Astrocyte (in vitro differentiated cells and primary cell): Measurements from ENCODE around the gene ACOX2. TPM values are rescaled to one million over a fixed set of nuclear protein-coding genes. Genes with fewer than 3 reads are reported as not detected.

Source experiments
- DNase-seq: peaks from one replicate; pipeline ENCODE4 v3.0.0-alpha.2; 2010; ENCODE audit warnings: low read depth
- FAIRE-seq: peaks from 2 replicates; lab custom pipeline; 2011; peaks lifted over from hg19 to GRCh38; lab: Jason Lieb, UNC
- H2AFZ ChIP-seq: 2 replicates; pipeline ENCODE4 v1.6.0; 2012; ENCODE audit warnings: low read depth, low read length, inconsistent platforms
- H3K27ac ChIP-seq: 2 replicates; pipeline ENCODE4 v1.5.1; 2011; ENCODE audit warnings: low read depth, low read length, inconsistent platforms
- H3K27me3 ChIP-seq: 2 replicates; pipeline ENCODE4 v1.6.0; 2011; ENCODE audit warnings: low read length, inconsistent platforms; ENCODE audit not compliant: insufficient read depth
- H3K36me3 ChIP-seq: 2 replicates; pipeline ENCODE4 v1.5.1; 2011; ENCODE audit warnings: low read length, inconsistent platforms; ENCODE audit not compliant: insufficient read depth
- H3K4me1 ChIP-seq: 2 replicates; pipeline ENCODE4 v1.5.1; 2011; ENCODE audit warnings: low read length, inconsistent platforms; ENCODE audit not compliant: insufficient read depth
- H3K4me2 ChIP-seq: 2 replicates; pipeline ENCODE4 v1.6.0; 2012; ENCODE audit warnings: low read length, inconsistent platforms
- H3K4me3 ChIP-seq: 2 replicates; pipeline ENCODE4 v1.5.1; 2011; ENCODE audit warnings: low read depth, mild to moderate bottlenecking, low read length, inconsistent platforms; ENCODE audit not compliant: insufficient read depth
- H3K79me2 ChIP-seq: 2 replicates; pipeline ENCODE4 v1.6.0; 2012; ENCODE audit warnings: mild to moderate bottlenecking, low read length, inconsistent platforms; ENCODE audit not compliant: insufficient read depth
- H3K9ac ChIP-seq: 2 replicates; pipeline ENCODE4 v1.6.0; 2012; ENCODE audit warnings: mild to moderate bottlenecking, low read length, inconsistent platforms
- H3K9me3 ChIP-seq: 2 replicates; pipeline ENCODE4 v1.5.1; 2012; ENCODE audit warnings: low read depth, mild to moderate bottlenecking, low read length, inconsistent platforms; ENCODE audit not compliant: insufficient read depth
- H4K20me1 ChIP-seq: 2 replicates; pipeline ENCODE4 v1.6.0; 2012; ENCODE audit warnings: low read length, inconsistent platforms; ENCODE audit not compliant: insufficient read depth
- H3K27ac Mint-ChIP-seq: one replicate; pipeline ENCODE4 v1.8.0; 2021; ENCODE audit warnings: mild to moderate bottlenecking, mixed read lengths; ENCODE audit not compliant: unreplicated experiment
- H3K27me3 Mint-ChIP-seq: one replicate; pipeline ENCODE4 v1.8.0; 2021; ENCODE audit warnings: low read depth, mixed read lengths; ENCODE audit not compliant: unreplicated experiment
- H3K36me3 Mint-ChIP-seq: one replicate; pipeline ENCODE4 v1.8.0; 2021; ENCODE audit warnings: low read depth, mixed read lengths; ENCODE audit not compliant: unreplicated experiment
- H3K4me1 Mint-ChIP-seq: one replicate; pipeline ENCODE4 v1.8.0; 2021; ENCODE audit warnings: low read depth, mixed read lengths; ENCODE audit not compliant: unreplicated experiment
- H3K4me3 Mint-ChIP-seq: one replicate; pipeline ENCODE4 v1.8.0; 2021; ENCODE audit warnings: mild to moderate bottlenecking, moderate library complexity, mixed read lengths; ENCODE audit not compliant: unreplicated experiment
- H3K9me3 Mint-ChIP-seq: one replicate; pipeline ENCODE4 v1.8.0; 2021; ENCODE audit warnings: mild to moderate bottlenecking, mixed read lengths; ENCODE audit not compliant: unreplicated experiment
- CTCF ChIP-seq: IDR thresholded peaks from 2 replicates; pipeline ENCODE4 v1.5.1; 2011; ENCODE audit warnings: low read depth, mild to moderate bottlenecking, inconsistent platforms, low read length, moderate library complexity; ENCODE audit not compliant: insufficient read depth
- EZH2 ChIP-seq: IDR thresholded peaks from 2 replicates; pipeline ENCODE4 v1.6.1; 2012; ENCODE audit warnings: mild to moderate bottlenecking, low read length, inconsistent platforms; ENCODE audit not compliant: insufficient read depth
- total RNA-seq: library from RNA; stranded (reverse); gene quantifications from 2 replicates; pipeline ENCODE4 v1.2.1, GENCODE V29; 2021

ACOX2 gene
- total RNA-seq, 1 donor from 2014 or later = 2.7 TPM

- Histone ChIP-seq H3K79me2 (no peaks in the 10 kb centered on the region), H3K4me3 (no peak overlapping the region), H3K36me3 (no peaks in the 10 kb centered on the region), H3K4me2 (peak overlapping the region; percentile 53), H3K27me3 (no peaks in the 10 kb centered on the region), H3K9me3 (no peaks in the 10 kb centered on the region), H3K9ac (no peak overlapping the region), H3K27ac (no peak overlapping the region), H4K20me1 (no peaks in the 10 kb centered on the region), H2AFZ (peak overlapping the region; percentile 3), H3K4me1 (peaks cover 8% of the 10 kb centered on the region)
- Mint-ChIP-seq H3K27ac (no peak overlapping the region), H3K9me3 (no peaks in the 10 kb centered on the region), H3K4me3 (no peak overlapping the region), H3K36me3 (no peaks in the 10 kb centered on the region), H3K27me3 (no peaks in the 10 kb centered on the region), H3K4me1 (peaks cover 6% of the 10 kb centered on the region)
- FAIRE-seq (no peak), DNase-seq (peak; percentile 85)
- no peak for TF ChIP-seq EZH2
- TF ChIP-seq CTCF = no peak
Observed at GRCh38 chr3:58463942-58464271, 73.1 kb downstream of the ACOX2 start.

- no peaks in the 10 kb centered on the region for H3K27me3 Mint-ChIP-seq
- H2AFZ ChIP-seq = peak overlapping the region; percentile 3
- no peaks in the 10 kb centered on the region for H3K27me3 ChIP-seq
- H3K9me3 Mint-ChIP-seq = no peaks in the 10 kb centered on the region
- no peaks in the 10 kb centered on the region for H4K20me1 ChIP-seq
- H3K4me1 Mint-ChIP-seq = peaks cover 6% of the 10 kb centered on the region
- FAIRE-seq (peak; percentile 52), DNase-seq (peak; percentile 8)
- no peak overlapping the region for H3K9ac ChIP-seq
- peak; percentile 79 for TF ChIP-seq CTCF
- TF ChIP-seq EZH2 = no peak
- no peak overlapping the region for H3K4me3 ChIP-seq
- H3K4me3 Mint-ChIP-seq = no peak overlapping the region
- H3K79me2 ChIP-seq = no peaks in the 10 kb centered on the region
- H3K4me2 ChIP-seq = peak overlapping the region; percentile 53
- H3K36me3 Mint-ChIP-seq = no peaks in the 10 kb centered on the region
- H3K27ac ChIP-seq = no peak overlapping the region
- peaks cover 8% of the 10 kb centered on the region for H3K4me1 ChIP-seq
- H3K36me3 ChIP-seq = no peaks in the 10 kb centered on the region
- no peaks in the 10 kb centered on the region for H3K9me3 ChIP-seq
- H3K27ac Mint-ChIP-seq = no peak overlapping the region
Observed at GRCh38 chr3:58463181-58463941, 73.6 kb downstream of the ACOX2 start.

- H3K27ac ChIP-seq = no peak overlapping the region
- Mint-ChIP-seq H3K36me3 (no peaks in the 10 kb centered on the region), H3K27ac (no peak overlapping the region), H3K9me3 (no peaks in the 10 kb centered on the region), H3K27me3 (no peaks in the 10 kb centered on the region), H3K4me3 (no peak overlapping the region), H3K4me1 (peaks cover 6% of the 10 kb centered on the region)
- H3K79me2 ChIP-seq = no peaks in the 10 kb centered on the region
- H3K36me3 ChIP-seq = no peaks in the 10 kb centered on the region
- H3K9ac ChIP-seq = no peak overlapping the region
- peaks cover 8% of the 10 kb centered on the region for H3K4me1 ChIP-seq
- FAIRE-seq (no peak), DNase-seq (no peak)
- no peak overlapping the region for H2AFZ ChIP-seq
- no peak overlapping the region for H3K4me2 ChIP-seq
- no peak for TF ChIP-seq CTCF
- H4K20me1 ChIP-seq = no peaks in the 10 kb centered on the region
- no peak overlapping the region for H3K4me3 ChIP-seq
- H3K27me3 ChIP-seq = no peaks in the 10 kb centered on the region
- H3K9me3 ChIP-seq = no peaks in the 10 kb centered on the region
Observed at GRCh38 chr3:58462829-58463180, 74.2 kb downstream of the ACOX2 start.
